Activated CD4-positive, CD25-positive, alpha-beta regulatory T cell (primary cell): ENCODE data around the gene BBX.
"Not testable (repeated sequence)": the region's sequence is repeated elsewhere in the genome, so short reads cannot be mapped to it uniquely, and the experiment has no call there.

Source experiments
- DNase-seq, 4 experiments: peaks; one replicate each; lab custom pipeline; 2025; lab: John Stamatoyannopoulos, UW

BBX gene

DNA sequence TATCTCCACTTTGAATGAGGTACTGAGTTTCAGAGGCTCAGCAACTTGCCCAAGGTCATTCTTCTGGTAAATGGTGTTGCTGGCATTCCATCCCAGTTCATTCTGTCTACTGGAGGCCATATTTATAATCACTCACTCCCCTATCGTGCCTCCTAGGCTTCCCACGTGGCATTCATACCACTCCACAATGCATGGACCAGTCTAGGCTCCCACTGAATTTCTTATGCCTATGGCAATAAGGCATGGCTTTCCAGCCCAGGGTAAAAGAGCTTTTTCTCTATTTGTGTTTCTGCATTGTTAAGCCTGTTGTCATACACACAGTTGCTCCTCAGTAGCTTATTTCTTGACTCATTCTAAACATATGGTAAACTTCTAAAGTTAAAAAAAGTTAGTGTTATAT is 19.9 kb downstream of the BBX start:
- no peak for DNase-seq

DNA sequence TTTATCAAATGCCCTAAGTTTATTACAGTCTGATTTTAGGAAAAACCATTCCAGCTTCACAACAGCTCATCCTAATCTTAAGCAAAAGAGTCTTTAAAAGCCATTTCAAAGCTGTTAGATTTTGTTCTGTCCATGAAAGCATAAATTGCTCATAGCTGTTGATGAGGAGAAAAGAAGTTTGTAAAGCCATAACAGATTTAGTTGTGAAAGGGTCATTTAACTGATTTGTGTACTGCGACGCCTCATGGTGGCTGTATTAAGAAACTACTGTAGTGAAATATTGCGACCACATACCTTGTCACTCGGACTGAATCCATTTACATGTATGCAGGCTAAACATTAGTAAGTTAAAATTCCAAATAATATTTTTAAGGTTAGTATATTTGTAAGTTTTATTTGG is 20.9 kb downstream of the BBX start:
- DNase-seq, result no peak

DNA sequence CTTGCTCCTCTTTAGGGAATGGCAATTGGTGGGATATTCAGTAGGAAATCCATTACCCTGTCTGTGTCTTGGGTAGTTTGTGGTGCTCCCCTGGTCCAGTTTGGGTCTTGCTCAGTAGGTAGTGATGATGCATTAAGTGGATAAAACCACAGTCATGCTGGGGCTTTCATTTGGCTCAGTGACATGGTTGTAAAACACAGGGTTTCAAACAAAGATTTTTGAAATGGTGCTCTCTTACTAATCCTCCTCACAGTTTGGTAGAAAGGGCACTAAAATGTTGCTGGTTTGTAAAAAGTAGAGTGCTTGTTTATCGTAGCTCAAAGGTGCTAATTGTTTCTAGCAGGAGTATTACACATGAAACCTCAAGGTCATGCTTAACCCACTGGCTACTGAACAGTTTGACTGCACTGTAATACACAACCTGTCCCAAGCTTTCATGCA is 22.9 kb downstream of the BBX start:
- DNase-seq, result no peak

DNA sequence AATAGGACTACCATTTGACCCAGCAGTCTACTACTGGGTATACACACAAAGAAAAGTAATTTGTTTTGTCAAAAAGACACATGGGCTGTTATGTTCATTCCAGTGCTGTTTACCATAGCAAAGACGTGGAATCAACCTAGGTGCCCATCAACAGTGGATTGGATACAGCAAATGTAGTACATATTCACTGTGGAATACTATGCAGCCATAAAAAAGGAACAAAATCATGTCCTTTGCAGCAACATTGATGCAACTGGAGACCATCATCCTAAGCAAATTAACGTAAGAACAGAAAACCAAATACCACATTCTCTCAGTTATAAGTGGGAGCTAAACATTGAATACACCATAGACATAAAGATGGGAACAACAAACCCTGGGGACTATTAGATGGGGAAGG is 25.8 kb downstream of the BBX start:
- DNase-seq, result no peak

DNA sequence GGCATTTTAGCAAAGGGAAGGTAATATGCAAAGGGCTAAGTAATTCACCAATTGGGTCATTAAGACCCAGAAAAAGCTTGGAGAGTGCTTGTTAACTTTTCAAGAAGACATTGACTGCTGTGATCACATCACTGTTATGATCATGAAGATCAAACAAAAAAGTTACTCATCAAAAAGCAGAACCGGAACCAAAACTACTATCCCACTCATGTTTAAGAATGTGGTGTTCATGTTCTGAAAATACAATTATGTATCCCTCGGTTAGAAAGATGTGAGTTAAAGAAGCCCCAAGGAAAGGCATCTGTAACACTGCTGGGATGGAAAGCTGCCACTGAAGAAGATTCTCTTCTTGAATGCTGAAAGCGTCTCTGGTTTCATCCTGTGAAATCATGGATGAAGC is 32.6 kb downstream of the BBX start:
- DNase-seq, result no peak

DNA sequence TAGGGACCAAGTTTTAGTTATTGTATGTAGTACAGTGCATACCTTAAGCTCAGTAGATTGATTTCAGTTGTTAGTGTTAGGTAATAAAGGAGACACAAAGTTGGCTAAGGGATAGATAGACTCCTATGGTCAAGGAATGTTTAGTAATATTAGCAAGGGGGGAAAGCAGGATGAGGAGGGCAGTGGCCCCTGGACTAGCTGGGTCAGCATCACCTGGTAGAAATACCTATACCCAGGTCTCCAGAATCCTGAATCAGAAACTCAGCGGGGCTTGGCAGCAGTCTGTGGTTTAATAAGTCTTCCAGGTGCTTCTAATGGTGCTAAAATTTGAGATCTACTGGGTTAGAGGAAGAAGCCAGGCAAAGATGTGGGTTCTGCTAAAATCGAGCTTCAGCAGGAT is 35.0 kb downstream of the BBX start:
- DNase-seq, result no peak

DNA sequence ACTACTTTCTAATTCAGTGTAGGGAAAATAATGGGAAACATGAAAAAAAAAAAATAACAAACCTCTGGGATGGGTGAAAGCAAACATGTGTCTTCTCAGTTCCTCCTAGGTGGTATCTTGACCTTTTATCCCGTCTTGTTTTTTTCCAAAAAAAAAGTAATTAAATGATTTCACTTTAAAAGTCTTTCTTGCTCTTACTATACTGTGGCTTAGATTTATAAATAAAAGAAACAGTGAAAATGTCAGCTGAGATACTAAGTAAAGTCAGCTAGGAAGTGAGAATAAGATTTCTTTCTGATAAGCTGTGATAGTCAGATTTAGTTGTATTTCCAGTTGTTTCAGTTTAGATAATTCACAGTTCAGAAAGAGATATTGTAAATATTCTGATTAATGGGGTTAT is 37.4 kb downstream of the BBX start:
- no peak for DNase-seq

DNA sequence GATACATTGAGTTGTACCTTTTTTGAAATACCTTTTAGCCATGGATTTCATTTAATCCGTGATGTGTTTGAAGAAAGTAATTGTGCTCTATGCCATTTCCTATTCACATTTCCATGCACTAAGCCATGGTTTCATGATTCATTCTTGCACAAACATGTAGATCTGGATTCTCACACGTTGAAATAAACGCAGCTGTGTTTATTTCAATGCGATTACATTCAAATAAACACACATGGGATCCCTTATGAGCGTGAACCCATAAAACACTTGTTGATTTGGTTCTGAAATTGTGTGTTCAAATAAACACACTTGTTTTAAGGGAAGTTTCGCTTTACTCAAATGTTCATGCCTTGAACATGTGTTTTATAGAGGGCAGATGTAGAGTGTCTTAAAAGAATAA is 39.2 kb downstream of the BBX start:
- no peak for DNase-seq

DNA sequence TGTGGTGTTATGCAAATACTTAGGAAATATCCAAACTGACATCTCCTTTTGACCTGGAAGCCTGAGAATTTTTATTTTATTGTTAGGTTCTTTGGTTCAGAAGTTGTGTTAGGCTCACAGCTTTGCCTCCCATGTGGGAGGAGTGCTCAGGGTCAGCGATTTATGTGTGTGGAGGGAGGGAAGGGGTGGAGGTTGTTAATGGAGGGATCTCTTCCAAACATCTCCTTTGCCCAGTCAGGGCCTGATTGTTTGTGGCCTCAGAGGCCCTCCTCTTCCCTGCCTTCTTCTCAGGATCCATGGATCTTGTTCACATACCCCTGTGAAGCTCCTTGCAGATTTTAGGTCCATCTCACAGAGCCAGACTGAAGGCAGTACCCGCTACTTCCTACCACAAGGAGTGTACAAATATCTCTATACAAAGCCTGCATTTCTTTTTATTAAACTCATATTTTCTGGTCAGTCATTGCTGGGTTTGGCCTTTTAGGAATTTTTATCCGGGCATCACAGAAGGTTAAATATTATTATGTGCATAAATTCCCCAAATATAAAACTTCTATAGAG is 40.3 kb downstream of the BBX start:
- no peak for DNase-seq

DNA sequence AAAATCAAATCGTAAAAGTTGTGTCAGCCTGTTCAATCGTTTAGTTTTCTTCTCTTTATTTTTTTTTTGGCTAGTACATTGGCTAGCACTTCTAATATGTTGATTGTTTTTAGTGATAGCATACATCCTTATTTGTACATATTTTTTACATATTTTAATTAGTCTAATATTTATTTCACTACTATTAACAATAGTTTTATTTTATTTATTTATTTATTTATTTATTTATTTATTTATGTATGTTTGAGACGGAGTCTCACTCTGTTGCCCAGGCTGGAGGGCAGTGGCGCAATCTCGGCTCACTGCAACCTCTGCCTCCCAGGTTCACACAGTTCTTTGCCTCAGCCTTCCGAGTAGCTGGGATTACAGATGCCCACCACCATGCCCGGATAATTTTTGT is 42.5 kb downstream of the BBX start:
- DNase-seq, result not testable (repeated sequence)

DNA sequence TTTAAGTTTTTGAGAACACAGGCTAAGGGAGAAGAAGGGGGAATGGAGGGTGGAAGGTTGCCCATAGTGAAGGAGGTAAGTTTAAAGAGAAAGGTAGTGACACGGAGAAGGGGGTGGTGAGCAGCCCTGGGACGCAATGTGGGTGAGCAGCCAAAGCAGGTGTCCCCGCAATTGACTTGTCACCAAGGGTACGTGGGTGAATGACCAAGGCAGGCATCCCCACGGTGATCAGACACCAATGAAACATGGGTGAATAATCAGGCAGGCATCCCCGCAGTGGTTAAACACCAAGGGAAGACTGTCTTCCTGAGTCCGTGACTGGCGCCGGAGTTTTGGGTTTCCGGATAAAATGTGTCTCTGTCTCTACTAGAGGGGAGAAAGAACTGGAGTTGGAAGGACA is 48.3 kb downstream of the BBX start:
- DNase-seq, result not testable (repeated sequence)

DNA sequence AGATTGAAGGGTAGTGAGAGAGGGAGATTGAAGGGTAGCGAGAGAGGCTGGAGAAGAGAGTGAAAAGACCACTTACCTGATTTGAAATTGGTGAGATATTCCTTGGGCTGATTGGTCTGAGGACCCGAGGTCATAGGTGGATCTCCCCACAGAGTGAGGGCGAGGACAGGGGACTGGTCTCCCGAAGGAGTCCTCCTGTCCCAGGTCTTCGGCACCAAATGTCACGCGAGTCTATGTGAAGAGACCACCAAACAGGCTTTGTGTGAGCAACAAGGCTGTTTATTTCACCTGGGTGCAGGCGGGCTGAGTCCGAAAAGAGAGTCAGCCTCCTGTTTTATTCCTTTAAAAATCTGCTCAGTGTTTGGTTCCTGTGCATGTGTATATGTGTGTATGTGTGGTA is 48.7 kb downstream of the BBX start:
- not testable (repeated sequence) for DNase-seq

DNA sequence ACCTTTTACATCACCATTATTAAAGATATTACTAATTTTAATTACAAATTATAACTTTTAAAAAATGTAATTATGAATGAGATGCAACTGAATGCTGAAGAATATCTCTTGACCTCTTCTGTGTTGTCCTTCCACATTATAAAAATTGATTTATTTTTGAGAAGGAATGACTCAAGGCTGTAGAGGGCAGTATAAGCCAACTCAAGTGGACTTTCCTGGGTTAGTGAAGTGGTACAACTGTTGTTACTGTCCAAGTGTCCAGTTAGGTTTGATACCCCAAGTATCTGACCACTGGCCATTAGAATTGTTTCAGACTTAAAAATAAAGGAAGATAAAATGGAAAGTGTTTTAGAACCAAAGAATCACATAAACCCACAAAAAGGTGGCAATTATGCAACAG is 51.9 kb downstream of the BBX start:
- DNase-seq, result no peak

DNA sequence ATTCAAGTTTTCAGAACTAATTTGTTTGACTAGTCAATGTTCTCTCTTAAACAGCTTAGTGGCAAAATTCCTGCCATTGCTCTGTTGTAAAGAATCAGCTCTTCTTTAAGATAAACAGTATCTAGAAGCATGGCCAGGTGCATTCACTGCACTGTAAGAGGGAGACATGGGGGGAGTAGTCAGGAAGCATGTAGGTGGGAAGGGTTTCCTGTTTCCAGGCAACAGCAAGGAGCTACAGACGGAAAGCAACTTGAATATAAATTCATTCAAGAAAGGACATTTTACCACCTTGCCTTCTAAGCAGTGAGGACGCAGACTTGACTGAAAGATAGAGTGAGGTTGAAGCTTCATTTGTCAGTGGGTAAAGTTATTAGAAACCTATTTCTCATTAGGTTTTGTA is 55.3 kb downstream of the BBX start:
- no peak for DNase-seq

DNA sequence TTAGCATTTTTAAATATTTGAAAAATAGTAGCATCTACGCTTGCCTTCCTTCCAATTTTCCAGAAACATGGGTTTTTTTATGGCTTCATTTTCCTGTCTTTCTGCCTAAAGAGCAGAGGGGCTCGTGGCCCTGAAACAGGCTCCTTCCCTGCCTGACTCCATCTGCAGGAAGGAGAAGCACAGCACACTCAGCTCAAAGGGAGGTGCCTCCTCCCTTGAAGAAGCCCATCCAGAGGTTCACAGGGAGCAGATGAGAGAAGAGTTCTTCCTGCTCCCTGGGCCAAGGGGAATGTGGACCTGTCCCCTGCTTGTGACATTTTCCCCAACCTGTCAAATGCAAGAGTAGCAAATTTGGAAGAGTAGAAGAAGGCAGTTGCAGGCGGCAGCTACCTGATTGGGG is 55.8 kb downstream of the BBX start:
- DNase-seq, result no peak

DNA sequence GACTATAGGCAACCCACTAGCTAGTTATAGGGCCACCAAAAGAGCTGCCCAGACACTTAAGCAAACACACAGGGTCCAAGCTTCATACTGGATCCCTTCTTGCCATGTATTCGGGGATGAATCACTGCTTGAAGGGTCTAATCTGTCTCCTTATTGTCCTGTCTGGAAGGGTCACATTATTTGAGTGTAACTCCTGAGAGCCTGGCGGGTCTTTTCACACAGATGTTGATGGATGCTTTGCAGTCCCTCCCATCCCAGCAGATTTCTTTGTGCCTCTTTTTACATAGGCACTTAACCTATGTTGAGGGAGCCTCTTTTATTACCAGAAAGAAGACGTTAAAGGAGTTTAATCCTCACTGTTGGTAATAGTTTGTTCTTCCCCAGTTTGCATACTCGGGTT is 56.6 kb downstream of the BBX start:
- no peak for DNase-seq

DNA sequence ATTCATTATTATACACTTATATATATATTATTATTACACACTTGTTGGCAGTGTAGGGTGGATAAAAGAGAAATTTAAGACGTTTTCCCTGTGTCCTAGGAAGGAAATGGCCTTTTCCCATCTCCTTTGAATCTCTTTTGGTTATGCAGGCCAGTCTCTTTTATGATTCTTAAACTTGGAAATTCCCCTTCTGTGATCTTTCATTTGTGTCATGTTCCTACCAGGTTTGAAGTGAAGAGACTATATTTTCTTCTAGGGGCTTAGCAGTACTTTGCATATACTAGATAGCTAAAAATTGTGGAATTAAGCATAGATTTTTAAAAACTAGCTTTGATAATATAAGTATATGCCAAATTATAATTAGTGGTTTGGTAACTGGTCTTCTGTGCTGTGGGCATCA is 58.5 kb downstream of the BBX start:
- DNase-seq, result no peak

DNA sequence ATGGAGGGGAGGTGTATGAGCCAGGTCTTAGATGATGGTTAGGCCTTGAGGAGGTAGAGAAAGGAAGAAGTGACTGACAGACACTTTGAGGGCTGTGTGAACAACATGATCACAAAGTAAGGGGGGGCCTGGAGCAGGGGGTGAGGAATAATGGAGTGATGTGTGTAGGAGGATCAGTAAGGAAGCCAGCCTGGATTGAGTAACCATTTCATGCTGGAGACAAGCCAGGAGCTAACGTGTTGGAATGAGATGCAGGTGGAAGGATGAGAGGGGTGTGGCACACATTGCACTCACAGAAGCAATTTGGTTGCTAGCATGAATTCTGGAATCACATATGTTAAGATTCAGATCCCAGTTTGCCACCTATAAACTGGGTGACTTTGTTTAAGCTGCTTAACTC is 65.5 kb downstream of the BBX start:
- DNase-seq, result no peak

DNA sequence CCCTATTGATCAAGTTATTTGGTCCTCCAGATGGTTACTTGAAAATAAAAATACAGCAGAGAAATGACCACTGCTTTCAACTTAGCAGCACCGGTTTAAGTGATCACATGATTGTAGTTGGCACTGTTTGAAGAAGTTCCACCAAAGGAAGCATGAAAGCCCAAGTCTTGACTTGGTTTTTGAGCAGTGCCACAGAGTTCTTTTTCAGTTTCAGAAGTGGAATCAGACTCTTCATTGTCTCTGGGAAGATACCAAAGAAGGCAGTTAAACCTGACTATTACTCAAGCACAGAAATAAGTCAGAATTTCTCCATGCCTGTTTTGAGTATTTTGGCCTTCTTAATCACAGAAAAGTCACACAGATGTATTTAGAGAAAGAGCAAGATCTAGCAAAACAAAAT is 66.7 kb downstream of the BBX start:
- no peak for DNase-seq

DNA sequence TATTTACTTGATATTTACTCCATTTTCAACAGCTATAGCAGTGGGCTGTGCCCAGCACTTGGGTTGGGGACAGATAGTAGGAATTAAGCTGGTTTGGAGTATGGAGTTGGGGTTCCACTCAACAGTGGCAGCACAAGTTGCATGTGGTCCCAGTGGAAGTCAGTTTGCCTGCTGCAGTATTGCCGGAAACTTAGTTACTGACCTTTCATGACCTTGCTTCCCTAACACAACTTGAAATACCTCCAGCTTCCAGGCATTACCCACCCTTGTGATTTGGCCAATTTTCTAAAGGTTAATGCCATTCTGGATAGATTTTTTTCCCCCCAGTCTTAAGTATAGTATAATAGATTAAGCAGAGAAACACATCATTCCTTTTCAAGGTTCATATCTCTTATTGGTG is 68.0 kb downstream of the BBX start:
- DNase-seq, result no peak

DNA sequence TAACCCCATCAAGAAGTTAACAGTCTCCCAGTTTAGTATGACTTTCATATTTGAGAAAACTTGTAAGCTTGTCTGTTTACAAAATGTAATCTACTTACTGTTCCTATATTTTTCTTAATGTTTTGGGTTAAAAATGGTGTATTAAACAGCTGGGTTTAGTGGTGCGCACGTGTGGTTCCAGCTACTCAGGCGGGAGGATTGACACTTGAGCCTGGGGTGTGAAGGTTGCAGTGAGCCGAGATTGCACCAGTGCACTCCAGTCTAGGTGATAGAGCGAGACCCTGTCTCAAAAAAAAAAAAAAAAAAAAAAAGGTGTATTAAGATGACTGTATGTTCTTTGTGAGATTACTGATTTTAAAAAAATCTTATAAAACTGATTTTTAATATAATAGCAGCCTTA is 69.3 kb downstream of the BBX start:
- DNase-seq, result no peak

DNA sequence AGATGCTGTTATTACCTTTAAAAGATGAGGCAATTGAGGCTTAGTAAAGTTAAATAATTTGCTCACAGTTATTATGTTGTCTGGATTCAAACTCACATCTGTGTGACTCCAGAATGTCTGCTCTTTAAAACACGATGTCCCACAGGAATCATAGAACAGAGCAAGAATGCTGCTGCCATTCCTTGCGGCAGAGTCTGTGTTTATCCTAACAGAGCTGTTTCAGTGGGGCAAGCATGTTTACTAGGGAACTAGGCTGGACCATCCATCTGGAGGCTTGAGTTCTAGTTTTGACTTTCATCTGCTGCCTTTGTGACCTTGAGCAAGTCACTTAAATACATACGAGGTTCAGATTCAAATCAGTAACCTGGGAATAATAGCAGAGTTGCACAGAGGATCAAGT is 72.1 kb downstream of the BBX start:
- no peak for DNase-seq

DNA sequence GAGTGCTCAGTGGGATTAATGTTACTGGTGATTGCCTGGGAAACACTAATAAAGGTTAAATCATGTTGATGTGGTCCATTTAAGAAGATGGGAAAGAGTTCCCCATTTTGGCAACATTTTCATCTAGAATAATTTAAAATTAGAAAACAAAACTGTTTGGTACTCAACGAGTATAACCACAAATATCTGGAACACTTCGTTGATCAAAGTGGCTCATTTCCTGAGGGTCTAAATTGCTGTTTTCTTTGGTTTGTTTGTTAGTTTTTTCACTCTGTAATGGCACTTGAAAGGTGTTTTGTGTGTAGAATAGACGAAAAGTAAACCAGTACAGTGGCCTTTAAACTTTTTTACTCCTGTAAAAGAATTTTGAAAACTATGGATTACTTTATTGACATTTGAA is 73.9 kb downstream of the BBX start:
- DNase-seq, result no peak

DNA sequence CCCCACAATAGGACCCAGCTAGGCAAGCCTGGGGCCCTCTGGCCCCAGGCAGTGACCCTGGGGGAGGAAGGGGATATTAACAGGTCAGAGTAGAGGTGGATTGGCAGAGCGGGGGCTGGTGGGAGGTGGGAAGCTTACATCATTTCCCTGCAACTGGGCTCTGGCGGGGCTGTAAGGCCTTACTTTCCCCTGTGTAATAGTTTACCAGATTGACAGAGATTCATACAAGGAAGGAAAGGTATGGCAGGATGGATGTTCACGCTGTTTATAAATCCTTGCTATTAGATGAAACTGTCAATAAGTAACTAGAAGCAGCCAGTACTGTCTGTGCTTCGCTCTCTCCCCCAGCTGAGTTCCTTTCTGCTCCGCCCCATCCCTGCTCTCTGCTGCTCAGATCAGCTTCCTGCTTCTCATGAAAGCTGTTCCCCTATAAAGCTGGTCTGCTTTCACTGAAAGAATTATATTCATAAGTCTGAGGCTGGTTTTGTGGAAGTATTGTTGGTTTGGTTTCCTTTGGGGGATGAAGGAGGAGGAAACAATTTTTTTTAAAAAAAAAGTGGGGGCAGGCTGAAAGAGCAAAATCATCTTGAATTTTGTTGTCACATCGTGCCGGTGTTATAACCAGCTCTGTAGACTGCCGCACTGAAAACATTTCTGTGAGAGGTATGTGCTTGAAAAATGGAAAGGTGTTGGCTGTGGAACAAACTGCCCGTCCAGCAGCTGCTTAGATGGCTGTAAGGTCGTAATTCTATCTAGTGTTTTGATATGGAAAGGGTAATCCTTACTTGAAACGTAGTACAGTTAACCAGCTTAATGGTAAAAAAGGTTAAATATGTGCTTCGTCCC is 76.4 kb downstream of the BBX start:
- peak in 1 of 4 experiments; percentile 11 for DNase-seq
